ENCODE data around the gene TPRG1. TPM values are rescaled to one million over a fixed set of nuclear protein-coding genes. Genes with fewer than 3 reads are reported as not detected.
A peak's percentile ranks its signal among the peaks of the same experiment; 100 is the strongest.

The TPRG1 gene
- total and polyA plus RNA-seq, 7 donors, result 0.78 to 24.5 (median 9.9) TPM

- 66 to 76% (median 75%) methylated on average over 3 of the region's 3 CpGs for WGBS, 3 donors
- Histone ChIP-seq H3K27ac (peak overlapping the region; percentile 47), H3K4me3 (no peak overlapping the region), H3K4me1 (peaks cover 27% of the 10 kb centered on the region), H3K27me3 (ENCODE audit: insufficient read depth in 3 of 3, low read length in 2 of 3) (no peaks in the 10 kb centered on the region), H3K36me3 (ENCODE audit: insufficient read depth in 1 of 2, low read depth in 1 of 2) (peaks cover 0 to 24% of the 10 kb centered on the region in 2 donors), H3K9me3 (no peaks in the 10 kb centered on the region)
- intact Hi-C loops (cut with DNase I), result loop anchor here in 1 of 2 donors (10.0 kb wide), 2 partner anchors 179 to 1409 kb away; no protein-coding TSS in a partner anchor
- no peak for TF ChIP-seq CTCF (IDR thresholded peaks at IDR 0.05)
- ATAC-seq (no peak), DNase-seq (no peak)
Observed at GRCh38 chr3:189143771-189144170, 28.0 kb upstream of the TPRG1 start.

- Histone ChIP-seq H3K27ac (peak overlapping the region; percentile 47), H3K27me3 (ENCODE audit: insufficient read depth in 3 of 3, low read length in 2 of 3) (no peaks in the 10 kb centered on the region), H3K36me3 (ENCODE audit: insufficient read depth in 1 of 2, low read depth in 1 of 2) (peaks cover 0 to 17% of the 10 kb centered on the region in 2 donors), H3K4me3 (no peak overlapping the region), H3K4me1 (peaks cover 27% of the 10 kb centered on the region), H3K9me3 (no peaks in the 10 kb centered on the region)
- 31 to 43% (median 41%) methylated on average over 5 of the region's 5 CpGs for WGBS, 3 donors
- intact Hi-C loops (cut with DNase I), result loop anchor here in 1 of 2 donors (10.0 kb wide), 2 partner anchors 180 to 1410 kb away; no protein-coding TSS in a partner anchor
- DNase-seq, result no peak
- ATAC-seq, result peak; percentile 27 to 70 (median 64)
- TF ChIP-seq CTCF (IDR thresholded peaks at IDR 0.05), result peak; percentile 21
Observed at GRCh38 chr3:189144645-189145044, 27.1 kb upstream of the TPRG1 start.

GRCh38 chr3:189146848-189147247 lies 24.9 kb upstream of the TPRG1 start:
- Histone ChIP-seq H3K4me1 (peaks cover 27% of the 10 kb centered on the region), H3K27me3 (ENCODE audit: insufficient read depth in 3 of 3, low read length in 2 of 3) (no peaks in the 10 kb centered on the region), H3K9me3 (no peaks in the 10 kb centered on the region), H3K36me3 (ENCODE audit: insufficient read depth in 1 of 2, low read depth in 1 of 2) (peaks cover 0 to 20% of the 10 kb centered on the region in 2 donors), H3K27ac (peak overlapping the region; percentile 48), H3K4me3 (no peak overlapping the region)
- intact Hi-C loops (cut with DNase I), result loop anchor here (2.0 to 10.0 kb wide), 3 partner anchors 182 to 1412 kb away; no protein-coding TSS in a partner anchor
- ATAC-seq (no peak), DNase-seq (no peak)
- TF ChIP-seq CTCF (IDR thresholded peaks at IDR 0.05), result no peak
- 55 to 73% (median 65%) methylated on average over 2 of the region's 2 CpGs for WGBS, 3 donors

GRCh38 chr3:189148081-189148507 lies 23.7 kb upstream of the TPRG1 start:
- peaks cover 0 to 23% of the 10 kb centered on the region in 2 donors for H3K36me3 ChIP-seq (ENCODE audit: insufficient read depth in 1 of 2, low read depth in 1 of 2)
- DNase-seq (peak; percentile 33 to 64), ATAC-seq (peak; percentile 76 to 89 (median 80))
- H3K27me3 ChIP-seq (ENCODE audit: insufficient read depth in 3 of 3, low read length in 2 of 3), result no peaks in the 10 kb centered on the region
- H3K27ac ChIP-seq, result peak overlapping the region; percentile 48
- intact Hi-C loops (cut with DNase I), result loop anchor here (2.0 to 10.0 kb wide), 3 partner anchors 183 to 1413 kb away; no protein-coding TSS in a partner anchor
- WGBS, 3 donors, result 17 to 25% (median 24%) methylated on average over 6 of the region's 6 CpGs
- peak; percentile 78 for TF ChIP-seq CTCF (IDR thresholded peaks at IDR 0.05)
- peaks cover 26% of the 10 kb centered on the region for H3K4me1 ChIP-seq
- no peaks in the 10 kb centered on the region for H3K9me3 ChIP-seq
- H3K4me3 ChIP-seq, result no peak overlapping the region

GRCh38 chr3:189149203-189149602 lies 22.6 kb upstream of the TPRG1 start:
- peaks cover 15% of the 10 kb centered on the region for H3K4me1 ChIP-seq
- no peaks in the 10 kb centered on the region for H3K27me3 ChIP-seq (ENCODE audit: insufficient read depth in 3 of 3, low read length in 2 of 3)
- TF ChIP-seq CTCF (IDR thresholded peaks at IDR 0.05), result no peak
- no peak for DNase-seq
- H3K9me3 ChIP-seq, result no peaks in the 10 kb centered on the region
- WGBS, 3 donors, result 69 to 78% (median 71%) methylated on average over 3 of the region's 3 CpGs
- ATAC-seq, result no peak
- H3K36me3 ChIP-seq (ENCODE audit: insufficient read depth in 1 of 2, low read depth in 1 of 2), result peaks cover 0 to 23% of the 10 kb centered on the region in 2 donors
- intact Hi-C loops (cut with DNase I), result loop anchor here (2.0 to 10.0 kb wide), 3 partner anchors 184 to 1414 kb away; no protein-coding TSS in a partner anchor
- no peak overlapping the region for H3K4me3 ChIP-seq
- no peak overlapping the region for H3K27ac ChIP-seq
